ENCODE results near the gene UBE2D4. TPM values are rescaled to one million over a fixed set of nuclear protein-coding genes. Genes with fewer than 3 reads are reported as not detected.

Gene UBE2D4
- total and polyA plus RNA-seq, 2 donors (not counting 3 experiments of a cell fraction or from before 2014, with no cell fraction given), result 11.3 to 19.8 TPM

- Histone ChIP-seq H3K4me1 (ENCODE audit: control insufficient read depth, extremely low read depth, insufficient read depth, low read length) (peaks cover 8% of the 10 kb centered on the region), H3K79me2 (ENCODE audit: control insufficient read depth, insufficient read depth, low read length) (peaks cover 49% of the 10 kb centered on the region), H3K27ac (ENCODE audit: insufficient read depth, low read depth, low read length) (no peak overlapping the region), H2AFZ (ENCODE audit: low read depth, low read length) (no peak overlapping the region), H3K4me3 (replicated peaks in 1 of 3; ENCODE audit: insufficient read depth in 1 of 3, low read depth in 1 of 3, low read length in 3 of 3) (no peak overlapping the region), H4K20me1 (replicated peaks; ENCODE audit: control insufficient read depth, extremely low read depth, insufficient read depth, low read length) (no peaks in the 10 kb centered on the region), H3K9me3 (replicated peaks; ENCODE audit: control insufficient read depth, insufficient read depth, low read length) (no peaks in the 10 kb centered on the region), H3K4me2 (ENCODE audit: insufficient read depth, low read length) (no peak overlapping the region), H3K27me3 (ENCODE audit: control insufficient read depth in 2 of 2, insufficient read depth in 2 of 2, low read length in 2 of 2) (no peaks in the 10 kb centered on the region), H3K36me3 (ENCODE audit: control insufficient read depth in 2 of 2, extremely low read depth in 1 of 2, insufficient read depth in 2 of 2, low read length in 2 of 2) (no peaks in the 10 kb centered on the region), H3K9me1 (replicated peaks; ENCODE audit: control insufficient read depth, extremely low read depth, insufficient read depth, low read length) (no peaks in the 10 kb centered on the region), H3K9ac (replicated peaks; ENCODE audit: extremely low read depth, insufficient read depth, low read length) (no peak overlapping the region)
- dilution Hi-C loops (cut with MboI; ENCODE audit: extremely low pct_ligation_motif_present, low sequenced_read_pairs), result no loop called here
- no TSS peak for BruUV-seq (replicated peaks)
- DNase-seq (ENCODE audit: low read depth, low spot score), result no peak
- TF ChIP-seq JUN (IDR thresholded peaks at IDR 0.05; ENCODE audit: borderline replicate concordance, insufficient read depth, insufficient read length, low read depth) (no peak), MAX (IDR thresholded peaks at IDR 0.05; ENCODE audit: insufficient read depth, insufficient read length) (no peak), EZH2 (IDR thresholded peaks at IDR 0.05; ENCODE audit: borderline replicate concordance, low read depth, low read length, severe bottlenecking) (no peak), CTCF (IDR thresholded peaks at IDR 0.05; ENCODE audit: extremely low read depth in 1 of 2, insufficient read depth in 1 of 2, low read depth in 1 of 2, low read length in 2 of 2) (no peak), FOS (IDR thresholded peaks at IDR 0.05; ENCODE audit: borderline replicate concordance, insufficient read depth, low read length) (no peak), GATA2 (IDR thresholded peaks at IDR 0.05; ENCODE audit: insufficient read depth, insufficient read length, low read depth, low read length) (no peak), POLR2AphosphoS5 (IDR thresholded peaks at IDR 0.05; ENCODE audit: insufficient read depth, low read depth, low read length) (no peak), MYC (IDR thresholded peaks at IDR 0.05; ENCODE audit: low read depth, low read length) (no peak)
- FAIRE-seq, result no peak
- ChIA-PET CTCF (no interaction called here), POLR2A (no interaction called here)
- intact Hi-C loops (cut with micrococcal nuclease), result no loop called here
Measured at GRCh38 chr7:43902542-43903054, 23.6 kb upstream of the UBE2D4 start.

Data from endothelial cell of umbilical vein (primary cell).